Erythroblast (primary cell): ENCODE results near the gene RPA1.

Experiments
- GATA1 ChIP-seq: IDR thresholded peaks from 2 replicates; pipeline ENCODE4 v1.6.1; 2011; ENCODE audit warnings: low read depth, mild to moderate bottlenecking, control low read depth, low read length, moderate library complexity
- POLR2A ChIP-seq: IDR thresholded peaks from 2 replicates; pipeline ENCODE4 v1.6.1; 2011; ENCODE audit warnings: mild to moderate bottlenecking, low read length

DNA sequence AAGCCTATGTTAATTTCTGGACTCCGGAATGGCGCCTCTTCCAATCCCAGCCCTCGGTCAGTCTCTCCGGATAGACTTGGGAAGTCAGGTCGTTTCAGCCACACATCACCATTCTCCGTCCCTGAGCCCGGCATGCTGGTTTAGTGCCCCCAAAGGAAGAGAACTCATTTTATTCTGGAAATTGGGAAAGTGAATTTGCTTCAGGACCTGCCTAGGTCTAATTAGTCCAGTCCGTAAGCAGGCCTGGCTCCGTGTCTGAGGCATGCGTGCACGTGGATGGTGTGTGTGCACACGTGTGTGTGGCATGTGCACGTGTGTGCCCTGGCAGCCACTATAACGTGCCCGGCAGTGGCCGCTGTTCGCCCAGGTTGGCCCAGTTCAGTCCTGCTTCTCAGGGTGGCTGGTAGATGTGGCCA is 77.4 kb downstream of the RPA1 start:
- TF ChIP-seq POLR2A (no peak), GATA1 (no peak)
